Dermis microvascular lymphatic vessel endothelial cell (primary cell): Measurements from ENCODE around the gene SMIM41. TPM values are rescaled to one million over a fixed set of nuclear protein-coding genes. Genes with fewer than 3 reads are reported as not detected.

Experiments used
- total RNA-seq: library from RNA; depleted of rRNA; stranded (reverse); fragments of >200 nt; gene quantifications from 2 replicates; pipeline ENCODE4 v1.2.1, GENCODE V29; 2014

SMIM41 gene
- total RNA-seq, 1 donor from 2014 or later: under 0.01 TPM

Other genes starting within 250 kb of the SMIM41 start
- 0.39 and 1.3 TPM in 2 replicates for gene FIGNL2, start 231.0 kb upstream of the SMIM41 start, total RNA-seq
- gene ANKRD33, start 191.6 kb upstream of the SMIM41 start, total RNA-seq: 0.13 and 0.26 TPM in 2 replicates
- gene ACVRL1, start 172.2 kb upstream of the SMIM41 start, total RNA-seq: 313 and 416 TPM in 2 replicates
- gene ACVR1B, start 128.0 kb upstream of the SMIM41 start, total RNA-seq: 8.3 and 14.2 TPM in 2 replicates
- gene TAMALIN, start 72.8 kb upstream of the SMIM41 start, total RNA-seq: 19.4 and 34.0 TPM in 2 replicates
- 0.77 and 1.1 TPM in 2 replicates for gene NR4A1, start 28.3 kb upstream of the SMIM41 start, total RNA-seq
- gene ATG101, start 9.7 kb upstream of the SMIM41 start, total RNA-seq: 52.8 and 58.3 TPM in 2 replicates
- 0.13 and 0.39 TPM in 2 replicates for gene KRT80, start 112.3 kb downstream of the SMIM41 start, total RNA-seq
- gene KRT7, start 153.5 kb downstream of the SMIM41 start, total RNA-seq: 7.0 and 52.2 TPM in 2 replicates
- under 0.01 TPM in 1 of 2 replicates, not detected in the other for gene KRT86, start 194.9 kb downstream of the SMIM41 start, total RNA-seq
- 0.13 TPM in 1 of 2 replicates, not detected in the other for gene KRT81, start 211.8 kb downstream of the SMIM41 start, total RNA-seq
- gene KRT83, start 241.7 kb downstream of the SMIM41 start, total RNA-seq: not detected in 2 replicates